ENCODE data around the gene FXYD4. TPM values are rescaled to one million over a fixed set of nuclear protein-coding genes. Genes with fewer than 3 reads are reported as not detected.

Gene FXYD4
- total and polyA plus RNA-seq, 7 donors = not detected

DNA sequence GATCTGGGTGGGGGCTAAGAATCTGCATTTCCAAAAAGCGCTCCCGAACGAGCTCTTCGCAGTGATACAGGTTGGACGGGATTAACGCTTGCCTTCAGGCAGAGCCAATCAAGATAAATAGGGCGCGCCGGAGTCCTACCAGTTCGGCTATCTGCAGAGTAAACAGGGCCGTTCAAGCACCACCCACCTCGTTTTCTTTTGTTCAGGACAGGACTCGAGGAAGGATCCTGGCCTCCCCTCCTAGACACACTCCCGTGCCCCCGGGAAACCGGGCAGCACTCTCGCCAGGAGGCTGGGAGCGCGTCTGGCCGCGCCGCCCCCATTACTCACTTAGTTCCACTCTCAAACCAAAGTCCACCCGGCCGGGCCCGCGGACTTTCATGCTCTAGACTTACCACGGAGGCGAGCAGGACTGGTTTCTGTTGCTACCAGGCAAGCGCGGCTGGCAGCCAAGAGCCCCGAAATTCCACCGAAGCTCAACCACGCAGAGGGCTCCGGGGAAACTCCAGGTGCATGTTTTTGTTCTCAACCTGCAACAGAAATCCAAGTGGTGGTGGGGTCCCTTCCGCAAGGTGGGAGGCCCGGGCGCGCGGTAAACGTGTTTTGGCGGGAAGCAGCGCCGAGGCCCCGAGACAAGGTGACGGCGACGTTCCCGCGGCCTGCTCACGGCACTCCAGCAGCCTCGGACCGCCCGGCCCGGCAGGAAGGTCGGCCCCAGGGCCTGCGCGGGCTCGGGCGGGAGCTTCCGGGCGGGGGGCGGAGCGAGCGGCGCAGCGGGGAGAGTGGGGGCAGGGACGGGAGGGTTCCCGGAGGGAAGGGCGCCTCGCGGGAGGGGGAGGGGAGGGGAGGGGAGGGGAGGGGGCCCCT lies 24.9 kb downstream of the FXYD4 start:
- H3K9me3 ChIP-seq = no peaks in the 10 kb centered on the region
- intact Hi-C loops (cut with DNase I) = loop anchor here (2.0 to 10.0 kb wide), 4 partner anchors 34 to 261 kb away; partner anchors contain the start of genes CSGALNACT2, ZNF239 and ZNF487
- TF ChIP-seq POLR2A (IDR thresholded peaks at IDR 0.05) (no peak), POLR2AphosphoS5 (IDR thresholded peaks at IDR 0.05) (peak; percentile 13 to 71 (median 64)), EP300 (IDR thresholded peaks at IDR 0.05) (no peak)
- TF ChIP-seq, protein P1, sequence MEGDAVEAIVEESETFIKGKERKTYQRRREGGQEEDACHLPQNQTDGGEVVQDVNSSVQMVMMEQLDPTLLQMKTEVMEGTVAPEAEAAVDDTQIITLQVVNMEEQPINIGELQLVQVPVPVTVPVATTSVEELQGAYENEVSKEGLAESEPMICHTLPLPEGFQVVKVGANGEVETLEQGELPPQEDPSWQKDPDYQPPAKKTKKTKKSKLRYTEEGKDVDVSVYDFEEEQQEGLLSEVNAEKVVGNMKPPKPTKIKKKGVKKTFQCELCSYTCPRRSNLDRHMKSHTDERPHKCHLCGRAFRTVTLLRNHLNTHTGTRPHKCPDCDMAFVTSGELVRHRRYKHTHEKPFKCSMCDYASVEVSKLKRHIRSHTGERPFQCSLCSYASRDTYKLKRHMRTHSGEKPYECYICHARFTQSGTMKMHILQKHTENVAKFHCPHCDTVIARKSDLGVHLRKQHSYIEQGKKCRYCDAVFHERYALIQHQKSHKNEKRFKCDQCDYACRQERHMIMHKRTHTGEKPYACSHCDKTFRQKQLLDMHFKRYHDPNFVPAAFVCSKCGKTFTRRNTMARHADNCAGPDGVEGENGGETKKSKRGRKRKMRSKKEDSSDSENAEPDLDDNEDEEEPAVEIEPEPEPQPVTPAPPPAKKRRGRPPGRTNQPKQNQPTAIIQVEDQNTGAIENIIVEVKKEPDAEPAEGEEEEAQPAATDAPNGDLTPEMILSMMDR (IDR thresholded peaks at IDR 0.05) = no peak
- H3K27ac ChIP-seq = peak overlapping the region; percentile 97 to 99 (median 98)
- H3K36me3 ChIP-seq = peaks cover 11 to 43% (median 25%) of the 10 kb centered on the region in 4 donors
- WGBS, 2 donors = 1 to 7% methylated on average over 71 of the region's 71 CpGs
- peak overlapping the region; percentile 65 to 85 (median 80) for H3K4me3 ChIP-seq
- no peaks in the 10 kb centered on the region for H3K27me3 ChIP-seq
- DNase-seq = peak; percentile 91
- H3K4me1 ChIP-seq = peaks cover 0 to 51% (median 45%) of the 10 kb centered on the region in 4 donors

DNA sequence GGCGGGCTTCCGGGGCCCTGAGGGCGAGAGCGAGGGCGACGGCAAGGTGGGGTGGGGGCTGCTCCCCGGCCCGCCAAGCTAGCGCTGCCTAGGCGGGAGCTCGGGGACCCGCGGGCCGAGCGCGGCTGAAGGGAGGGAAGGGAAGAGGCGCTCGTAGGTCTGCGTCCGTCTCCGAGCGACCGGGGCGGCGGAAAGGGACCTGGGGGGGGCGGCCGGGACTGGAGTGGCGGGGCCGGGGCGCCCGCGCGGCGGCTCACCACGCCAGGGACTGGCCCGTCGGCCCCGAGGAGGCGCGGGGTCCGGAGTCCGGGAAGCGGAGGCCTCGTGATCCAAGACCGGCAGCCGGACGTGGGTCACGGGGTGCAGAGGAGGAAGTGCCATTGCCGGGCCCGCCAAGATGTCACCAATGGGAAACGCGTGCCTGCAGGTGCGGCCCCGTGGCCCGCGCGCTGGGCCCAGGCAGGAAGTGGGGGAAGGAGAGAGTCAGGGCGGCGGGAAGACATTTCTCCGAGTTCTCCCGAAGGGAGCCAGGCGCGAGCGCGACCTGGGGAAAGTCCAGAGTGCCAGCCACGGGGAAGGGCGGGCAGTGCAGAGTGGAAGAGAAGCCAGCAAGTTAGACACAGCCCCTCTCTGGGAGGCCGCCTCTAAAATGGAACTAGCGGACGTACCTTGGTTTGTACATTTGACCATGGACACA lies 25.6 kb downstream of the FXYD4 start:
- peak; percentile 94 for DNase-seq
- H3K27me3 ChIP-seq = no peaks in the 10 kb centered on the region
- H3K4me1 ChIP-seq = peaks cover 0 to 58% (median 51%) of the 10 kb centered on the region in 4 donors
- WGBS, 2 donors = 0% methylated on average over 70 of the region's 70 CpGs
- TF ChIP-seq POLR2A (IDR thresholded peaks at IDR 0.05) (no peak), POLR2AphosphoS5 (IDR thresholded peaks at IDR 0.05) (peak; percentile 63 to 90 (median 74)), EP300 (IDR thresholded peaks at IDR 0.05) (peak in 1 of 4 donors; percentile 20)
- TF ChIP-seq, protein P1 (IDR thresholded peaks at IDR 0.05) = no peak
- H3K4me3 ChIP-seq = peak overlapping the region; percentile 65 to 85 (median 80)
- H3K9me3 ChIP-seq = no peaks in the 10 kb centered on the region
- H3K27ac ChIP-seq = peak overlapping the region; percentile 97 to 99 (median 98)
- H3K36me3 ChIP-seq = peaks cover 11 to 35% (median 17%) of the 10 kb centered on the region in 4 donors
- intact Hi-C loops (cut with DNase I) = loop anchor here (1.0 to 10.0 kb wide), 5 partner anchors 10 to 262 kb away; partner anchors contain the start of genes CSGALNACT2, ZNF239 and ZNF487

DNA sequence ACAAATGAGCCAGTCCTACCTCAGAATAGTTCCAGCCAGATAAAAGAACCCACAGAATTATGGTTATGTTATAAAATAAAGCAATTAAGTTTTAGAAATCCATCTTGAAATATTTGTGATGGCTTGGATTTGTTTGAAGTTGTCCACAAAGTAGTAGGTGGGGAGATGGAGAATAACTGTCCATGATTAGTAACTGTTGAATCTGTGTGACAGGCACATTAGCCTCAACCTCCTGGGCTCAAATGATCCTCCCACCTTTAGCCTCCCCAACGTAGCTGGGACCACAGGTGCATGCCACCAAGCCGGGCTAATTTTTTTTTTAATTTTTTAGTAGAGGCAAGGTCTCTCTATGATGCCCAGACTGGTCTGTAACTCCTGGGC lies 27.5 kb downstream of the FXYD4 start:
- Histone ChIP-seq H3K36me3 (peaks cover under 1 to 16% (median 4%) of the 10 kb centered on the region in 4 donors), H3K9me3 (no peaks in the 10 kb centered on the region), H3K27ac (no peak overlapping the region), H3K27me3 (no peaks in the 10 kb centered on the region), H3K4me3 (no peak overlapping the region), H3K4me1 (peaks cover 0 to 76% (median 62%) of the 10 kb centered on the region in 4 donors)
- peak; percentile 8 for DNase-seq
- WGBS, 2 donors = 26 to 50% methylated on average over 2 of the region's 2 CpGs
- intact Hi-C loops (cut with DNase I) = loop anchor here (5.0 to 10.0 kb wide), 3 partner anchors 37 to 264 kb away; partner anchors contain the start of genes CSGALNACT2 and ZNF239
- TF ChIP-seq POLR2AphosphoS5 (IDR thresholded peaks at IDR 0.05) (no peak), EP300 (IDR thresholded peaks at IDR 0.05) (no peak), POLR2A (IDR thresholded peaks at IDR 0.05) (no peak)
- TF ChIP-seq, protein P1 (IDR thresholded peaks at IDR 0.05) = no peak

DNA sequence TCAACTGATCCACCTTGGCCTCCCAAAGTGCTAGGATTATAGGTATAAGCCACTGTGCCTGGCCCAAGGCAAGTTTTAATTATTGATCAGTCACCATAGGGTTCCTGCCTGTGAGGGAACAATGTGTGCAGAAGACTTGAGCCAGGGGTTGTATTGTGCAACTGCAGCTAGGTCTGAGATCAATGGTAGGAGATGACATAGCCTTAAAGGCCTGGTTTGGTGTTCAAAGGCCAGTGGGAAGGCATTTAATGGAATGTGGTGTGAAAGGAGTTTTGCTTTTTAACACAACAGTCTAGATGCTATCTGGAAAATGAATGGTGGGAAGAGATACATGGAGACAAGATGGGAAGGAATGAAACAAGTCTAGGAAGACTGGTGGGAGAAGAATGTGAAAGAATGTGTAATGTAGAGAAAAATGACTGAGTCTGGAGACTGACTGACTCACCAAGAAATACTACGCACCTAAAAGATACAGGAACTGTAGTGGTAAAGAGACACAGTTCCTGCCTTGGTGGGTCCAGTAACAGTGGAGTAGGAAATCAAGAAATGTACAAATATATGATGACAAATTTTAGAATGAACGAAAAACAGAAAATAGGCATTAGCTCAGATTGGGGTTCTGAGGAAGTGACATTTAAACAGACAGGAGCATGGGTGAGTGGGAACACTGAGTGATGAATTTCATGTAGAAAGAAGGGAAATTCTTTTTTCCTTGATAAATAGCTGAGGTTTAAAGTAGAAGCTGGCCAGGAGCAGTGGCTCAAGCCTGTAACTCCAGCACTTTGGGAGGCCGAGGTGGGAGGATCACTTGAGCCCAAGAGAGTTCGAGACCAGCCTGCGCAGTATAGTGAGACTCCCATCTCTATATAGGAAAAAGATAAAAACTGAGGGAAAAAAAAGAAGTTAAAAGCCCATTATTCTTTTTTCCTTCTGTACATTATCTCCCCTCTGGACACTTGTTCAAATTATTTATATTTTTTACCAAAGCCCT lies 28.2 kb downstream of the FXYD4 start:
- Histone ChIP-seq H3K4me3 (no peak overlapping the region), H3K9me3 (no peaks in the 10 kb centered on the region), H3K27ac (no peak overlapping the region), H3K27me3 (no peaks in the 10 kb centered on the region), H3K36me3 (peaks cover 0 to 9% (median 2%) of the 10 kb centered on the region in 4 donors), H3K4me1 (peaks cover 0 to 82% (median 67%) of the 10 kb centered on the region in 4 donors)
- peak; percentile 45 for DNase-seq
- TF ChIP-seq POLR2A (IDR thresholded peaks at IDR 0.05) (no peak), EP300 (IDR thresholded peaks at IDR 0.05) (no peak)
- intact Hi-C loops (cut with DNase I) = loop anchor here (5.0 to 10.0 kb wide), 3 partner anchors 37 to 265 kb away; partner anchors contain the start of genes CSGALNACT2 and ZNF239
- WGBS, 2 donors = 80% methylated on average over 5 of the region's 5 CpGs

Data from sigmoid colon (tissue), 7 donors.